ACC112 (cell line): ENCODE data around the gene PCSK1N.

ENCODE experiments used
- H2AFZ ChIP-seq: fragments of 200-600 bp; sonication (generic); one replicate; pipeline ENCODE4 v1.6.0; 2017; ENCODE audit warnings: antibody characterized with exemption, low read length; ENCODE audit not compliant: unreplicated experiment
- H3K27ac ChIP-seq: fragments of 200-600 bp; sonication (generic); 2 replicates; pipeline ENCODE4 v1.5.1; 2014; ENCODE audit warnings: low read depth, mild to moderate bottlenecking, antibody characterized with exemption, low read length, moderate library complexity
- H3K27me3 ChIP-seq: fragments of 200-600 bp; sonication (generic); 2 replicates; pipeline ENCODE4 v1.6.1; 2014; ENCODE audit warnings: mild to moderate bottlenecking, antibody characterized with exemption, low read length, moderate library complexity, mixed read lengths; ENCODE audit not compliant: insufficient read depth
- H3K36me3 ChIP-seq: fragments of 200-600 bp; sonication (generic); 2 replicates; pipeline ENCODE4 v1.6.1; 2016; ENCODE audit warnings: mild to moderate bottlenecking, antibody characterized with exemption, low read length, moderate library complexity, mixed read lengths; ENCODE audit not compliant: insufficient read depth
- H3K4me1 ChIP-seq: fragments of 200-600 bp; sonication (generic); one replicate; pipeline ENCODE4 v1.6.1; 2016; ENCODE audit warnings: low read length, mixed read lengths; ENCODE audit not compliant: insufficient read depth, unreplicated experiment, control insufficient read depth
- H3K4me3 ChIP-seq: fragments of 200-600 bp; sonication (generic); 2 replicates; pipeline ENCODE4 v1.5.1; 2014; ENCODE audit warnings: mild to moderate bottlenecking, low read depth, low read length
- H3K79me2 ChIP-seq: fragments of 200-600 bp; sonication (generic); one replicate; pipeline ENCODE4 v1.6.0; 2016; ENCODE audit warnings: low read length; ENCODE audit not compliant: control insufficient read depth, unreplicated experiment, insufficient read depth

PCSK1N gene

DNA sequence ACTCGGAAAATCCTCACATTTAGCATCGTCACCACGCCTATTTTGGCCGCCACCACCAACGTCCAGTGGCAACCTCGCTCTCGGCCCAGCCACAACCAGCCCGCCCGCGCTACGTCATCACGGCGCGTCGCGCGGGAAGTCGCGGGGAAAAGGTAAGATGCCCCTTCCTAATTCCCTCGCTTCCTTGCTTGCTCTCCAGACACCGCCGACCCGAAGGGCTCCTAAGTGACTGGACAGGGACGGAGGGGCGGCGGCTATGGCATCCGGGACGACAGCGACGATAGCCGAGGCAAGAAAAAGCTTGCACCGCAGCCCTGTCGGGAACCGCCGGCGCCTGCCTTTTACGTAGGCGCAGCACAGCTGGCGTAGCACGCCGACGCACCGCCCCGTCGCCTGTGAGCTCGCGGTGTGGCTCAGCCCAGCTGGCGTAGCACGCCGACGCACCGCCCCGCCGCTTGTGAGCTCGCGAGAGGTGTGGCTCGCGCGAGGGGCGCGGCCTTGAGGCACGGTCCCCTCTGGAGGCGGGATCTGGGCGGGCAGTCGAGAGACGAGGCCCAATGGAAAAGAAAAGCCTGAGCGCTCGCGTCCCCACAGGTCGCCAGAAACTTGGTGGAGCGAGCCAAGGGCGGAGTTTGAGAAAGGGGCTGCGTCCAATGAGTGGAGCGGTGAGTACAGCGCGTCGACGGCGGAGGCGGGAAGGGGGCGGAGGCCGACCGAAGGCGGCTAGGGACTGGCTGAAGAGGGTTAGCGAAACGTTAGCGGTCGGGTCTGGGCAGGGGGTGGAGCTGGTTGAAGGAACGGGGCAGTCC lies 33.9 kb downstream of the PCSK1N start, which contains the start of gene HDAC6:
Gene HDAC6 (plus strand): TSS at position 788 of the 809 bp plus-strand sequence. CDS start 626 bp downstream, outside the sequence.
- Histone ChIP-seq H2AFZ (peak within 1 kb of the TSS; percentile 91), H3K36me3 (no peaks in the 10 kb centered on the region), H3K27me3 (no peaks in the 10 kb centered on the region), H3K79me2 (no peaks in the 10 kb centered on the region), H3K27ac (peak within 1 kb of the TSS; percentile 95), H3K4me1 (peaks cover 7% of the 10 kb centered on the region), H3K4me3 (peak within 1 kb of the TSS; percentile 92)

- Histone ChIP-seq H3K27ac (peak overlapping the region; percentile 93), H3K4me3 (peak overlapping the region; percentile 92), H3K79me2 (no peaks in the 10 kb centered on the region), H3K36me3 (no peaks in the 10 kb centered on the region), H3K27me3 (no peaks in the 10 kb centered on the region), H3K4me1 (peaks cover 7% of the 10 kb centered on the region), H2AFZ (peak overlapping the region; percentile 91)
Observed at GRCh38 chrX:48800574-48801279, 34.7 kb downstream of the PCSK1N start.

DNA sequence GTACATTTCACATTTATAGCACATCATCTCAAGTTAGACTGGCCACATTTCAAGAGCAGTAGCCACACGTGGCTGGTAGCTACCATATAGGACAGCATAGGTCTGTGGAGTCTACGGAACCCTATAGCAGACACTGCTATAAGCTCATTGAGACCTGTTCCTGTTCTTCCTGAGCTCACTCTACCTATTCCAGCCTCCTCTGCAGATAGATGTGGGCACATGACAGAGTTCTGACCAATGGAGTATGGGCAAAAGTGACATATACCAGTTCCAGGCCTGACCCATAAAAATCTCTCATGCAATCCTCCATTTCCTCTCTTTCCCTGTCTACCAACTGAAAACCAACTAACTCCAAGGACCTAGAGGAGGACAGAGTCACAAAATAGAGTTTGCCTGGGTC lies 37.1 kb downstream of the PCSK1N start:
- no peaks in the 10 kb centered on the region for H3K27me3 ChIP-seq
- H3K4me3 ChIP-seq = no peak overlapping the region
- no peaks in the 10 kb centered on the region for H3K79me2 ChIP-seq
- H3K36me3 ChIP-seq = no peaks in the 10 kb centered on the region
- no peak overlapping the region for H2AFZ ChIP-seq
- H3K27ac ChIP-seq = no peak overlapping the region
- peaks cover 15% of the 10 kb centered on the region for H3K4me1 ChIP-seq

DNA sequence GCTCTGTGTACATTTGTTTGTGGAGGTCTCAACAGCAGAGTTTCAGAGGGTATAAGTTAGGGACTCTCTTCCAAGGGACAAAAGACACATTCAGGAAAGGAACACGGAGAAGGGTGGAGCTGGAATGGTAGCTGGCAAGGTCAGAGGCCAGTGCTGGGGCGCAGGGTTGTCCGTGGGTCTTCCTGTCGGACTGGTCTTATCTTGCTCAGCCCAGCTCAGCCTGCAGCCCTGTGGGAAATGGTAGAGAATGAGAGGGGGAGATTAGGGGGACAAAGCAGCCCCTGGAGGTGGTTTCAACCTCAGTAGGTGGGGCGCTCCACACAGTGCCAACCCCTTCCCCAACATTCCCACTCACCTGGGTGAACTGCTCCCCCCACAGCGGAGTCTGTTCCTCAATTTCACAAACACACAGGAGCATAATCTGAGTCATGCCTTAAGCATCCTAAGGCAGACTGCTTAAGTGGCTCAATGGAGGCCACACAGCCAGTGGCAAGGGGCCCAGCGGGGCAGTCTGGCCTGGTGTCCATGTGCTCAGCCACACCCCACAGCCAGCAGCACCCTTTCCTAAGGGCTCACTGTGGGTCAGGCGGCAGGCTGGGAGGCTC lies 40.4 kb downstream of the PCSK1N start:
- H3K4me1 ChIP-seq = peaks cover 8% of the 10 kb centered on the region
- H3K36me3 ChIP-seq = no peaks in the 10 kb centered on the region
- no peak overlapping the region for H3K4me3 ChIP-seq
- H2AFZ ChIP-seq = no peak overlapping the region
- H3K79me2 ChIP-seq = no peaks in the 10 kb centered on the region
- H3K27ac ChIP-seq = no peak overlapping the region
- no peaks in the 10 kb centered on the region for H3K27me3 ChIP-seq

DNA sequence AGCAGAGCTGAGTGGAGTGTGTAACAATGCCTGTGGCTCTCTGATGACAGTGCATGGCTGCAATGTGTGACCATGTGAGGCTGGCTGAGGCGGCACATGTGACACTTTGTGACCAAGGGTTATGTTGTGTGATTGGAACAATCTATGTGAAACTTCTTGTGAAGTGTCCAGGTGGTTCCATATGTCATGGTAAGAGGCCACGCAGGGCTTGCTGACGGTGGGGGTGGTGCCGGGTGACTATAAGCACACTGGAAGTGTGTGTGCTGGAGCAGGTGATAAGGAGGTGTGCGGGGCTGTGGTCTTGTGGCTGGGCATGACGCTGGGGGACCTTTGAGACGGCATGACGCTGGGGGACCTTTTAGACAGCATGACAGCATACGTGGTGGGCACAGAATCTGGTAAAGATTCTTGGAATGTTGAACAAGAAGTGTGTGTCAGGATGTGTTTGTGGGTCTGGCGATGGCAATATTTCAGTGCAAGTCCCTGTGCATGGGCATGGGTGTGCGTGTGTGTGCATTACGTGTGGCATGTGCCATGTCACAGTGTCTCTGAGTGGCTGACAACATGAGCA lies 41.0 kb downstream of the PCSK1N start:
- no peak overlapping the region for H2AFZ ChIP-seq
- H3K4me1 ChIP-seq = peaks cover 8% of the 10 kb centered on the region
- H3K27ac ChIP-seq = no peak overlapping the region
- no peaks in the 10 kb centered on the region for H3K36me3 ChIP-seq
- no peak overlapping the region for H3K4me3 ChIP-seq
- H3K79me2 ChIP-seq = no peaks in the 10 kb centered on the region
- no peaks in the 10 kb centered on the region for H3K27me3 ChIP-seq

- Histone ChIP-seq H2AFZ (no peak overlapping the region), H3K4me1 (peaks cover 8% of the 10 kb centered on the region), H3K36me3 (no peaks in the 10 kb centered on the region), H3K4me3 (no peak overlapping the region), H3K27ac (no peak overlapping the region), H3K27me3 (no peaks in the 10 kb centered on the region), H3K79me2 (no peaks in the 10 kb centered on the region)
Observed at GRCh38 chrX:48793935-48794334, 41.5 kb downstream of the PCSK1N start.

GRCh38 chrX:48792219-48792618 lies 43.2 kb downstream of the PCSK1N start:
- no peak overlapping the region for H3K4me3 ChIP-seq
- H3K79me2 ChIP-seq = no peaks in the 10 kb centered on the region
- H3K4me1 ChIP-seq = peaks cover 8% of the 10 kb centered on the region
- H3K27me3 ChIP-seq = peaks cover 3% of the 10 kb centered on the region; the same call in 1 of the 2 replicates
- no peak overlapping the region for H3K27ac ChIP-seq
- no peak overlapping the region for H2AFZ ChIP-seq
- no peaks in the 10 kb centered on the region for H3K36me3 ChIP-seq

DNA sequence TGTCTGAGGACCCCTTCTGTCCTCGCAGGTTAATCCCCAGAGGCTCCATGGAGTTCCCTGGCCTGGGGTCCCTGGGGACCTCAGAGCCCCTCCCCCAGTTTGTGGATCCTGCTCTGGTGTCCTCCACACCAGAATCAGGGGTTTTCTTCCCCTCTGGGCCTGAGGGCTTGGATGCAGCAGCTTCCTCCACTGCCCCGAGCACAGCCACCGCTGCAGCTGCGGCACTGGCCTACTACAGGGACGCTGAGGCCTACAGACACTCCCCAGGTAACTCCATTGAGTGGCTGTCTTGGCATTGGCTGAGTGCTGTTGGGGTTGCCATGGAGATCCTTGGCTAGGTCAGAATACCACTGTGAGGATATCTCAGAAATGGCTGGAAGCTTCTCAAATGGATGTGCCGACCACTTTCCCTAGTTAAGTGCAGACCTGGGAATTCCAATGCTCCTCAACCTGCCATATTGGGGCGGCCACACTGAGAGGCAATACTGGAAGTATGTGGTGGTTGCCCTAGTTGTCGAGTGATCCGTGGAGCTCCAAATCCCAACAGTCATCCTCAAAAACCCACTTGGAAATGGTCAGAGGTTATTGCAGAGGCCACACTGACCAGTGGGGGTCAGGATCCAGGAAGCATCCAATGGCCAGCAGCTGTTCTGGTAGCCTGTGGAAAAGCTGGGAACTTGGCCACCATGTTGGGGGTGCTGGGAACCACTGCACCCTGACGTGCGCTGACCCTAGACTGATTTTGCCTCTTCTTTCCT lies 44.2 kb downstream of the PCSK1N start:
- Histone ChIP-seq H3K4me1 (peaks cover 8% of the 10 kb centered on the region), H3K36me3 (no peaks in the 10 kb centered on the region), H3K79me2 (no peaks in the 10 kb centered on the region), H2AFZ (no peak overlapping the region), H3K4me3 (no peak overlapping the region), H3K27me3 (peaks cover 10% of the 10 kb centered on the region; the same call in 1 of the 2 replicates), H3K27ac (no peak overlapping the region)

- no peak overlapping the region for H3K27ac ChIP-seq
- no peaks in the 10 kb centered on the region for H3K79me2 ChIP-seq
- H3K4me3 ChIP-seq = no peak overlapping the region
- peaks cover 10% of the 10 kb centered on the region; the same call in 1 of the 2 replicates for H3K27me3 ChIP-seq
- H3K36me3 ChIP-seq = no peaks in the 10 kb centered on the region
- peaks cover 6% of the 10 kb centered on the region for H3K4me1 ChIP-seq
- H2AFZ ChIP-seq = no peak overlapping the region
Observed at GRCh38 chrX:48790477-48790876, 44.9 kb downstream of the PCSK1N start.
